Bronchial epithelial cell (primary cell): Measurements from ENCODE around the gene CEBPZOS. TPM values are rescaled to one million over a fixed set of nuclear protein-coding genes. Genes with fewer than 3 reads are reported as not detected.
A peak's percentile ranks its signal among the peaks of the same experiment; 100 is the strongest.
"Not testable (repeated sequence)": the region's sequence is repeated elsewhere in the genome, so short reads cannot be mapped to it uniquely, and the experiment has no call there.

Experiments
- DNase-seq: peaks from one replicate; pipeline ENCODE4 v3.0.0-alpha.2; 2010; ENCODE audit warnings: low read depth
- FAIRE-seq: peaks from 2 replicates; lab custom pipeline; 2011; peaks lifted over from hg19 to GRCh38; lab: Jason Lieb, UNC
- H3K27me3 ChIP-seq: 2 replicates; pipeline ENCODE4 v1.5.1; 2011; ENCODE audit warnings: low read length; ENCODE audit not compliant: control insufficient read depth, insufficient read depth
- H3K36me3 ChIP-seq: 2 replicates; pipeline ENCODE4 v1.5.1; 2011; ENCODE audit warnings: low read length; ENCODE audit not compliant: control insufficient read depth, insufficient read depth
- H3K4me3 ChIP-seq: 2 replicates; pipeline ENCODE4 v1.5.1; 2011; ENCODE audit warnings: mild to moderate bottlenecking, low read depth, low read length, control low read depth
- total RNA-seq: library from RNA; depleted of rRNA; stranded (reverse); fragments of >200 nt; gene quantifications from 2 replicates; pipeline ENCODE4 v1.2.1, GENCODE V29; 2014
- TF ChIP-seq, protein P1 (sequence below): IDR thresholded peaks from 2 replicates; pipeline ENCODE4 v1.5.1; 2011; ENCODE audit warnings: mild to moderate bottlenecking, moderate library complexity, low read length, control low read depth, inconsistent platforms; ENCODE audit not compliant: insufficient read depth, severe bottlenecking

CEBPZOS gene
- total RNA-seq, 1 donor from 2014 or later, result 7.6 TPM

DNA sequence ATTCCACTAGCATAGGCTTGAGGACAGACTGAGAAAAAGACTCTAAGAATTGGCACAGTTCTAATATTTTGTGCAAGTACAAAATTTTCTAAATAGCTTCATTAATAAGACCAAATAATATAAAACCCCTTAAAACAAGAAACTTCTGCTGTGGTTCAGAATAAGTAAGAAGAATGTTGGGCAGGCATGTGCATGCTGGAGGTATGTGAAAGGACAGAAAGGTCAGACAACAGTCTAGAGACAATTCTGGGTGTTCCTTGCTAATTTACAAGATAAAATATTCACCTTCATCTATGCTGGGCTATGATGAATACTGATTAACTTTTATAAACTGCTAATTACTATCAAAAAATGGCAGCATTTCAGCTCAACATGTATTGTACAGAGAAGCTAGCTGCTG, 14.9 kb downstream of the CEBPZOS start:
- DNase-seq, result no peak
- H3K4me3 ChIP-seq, result no peak overlapping the region
- TF ChIP-seq, protein P1, sequence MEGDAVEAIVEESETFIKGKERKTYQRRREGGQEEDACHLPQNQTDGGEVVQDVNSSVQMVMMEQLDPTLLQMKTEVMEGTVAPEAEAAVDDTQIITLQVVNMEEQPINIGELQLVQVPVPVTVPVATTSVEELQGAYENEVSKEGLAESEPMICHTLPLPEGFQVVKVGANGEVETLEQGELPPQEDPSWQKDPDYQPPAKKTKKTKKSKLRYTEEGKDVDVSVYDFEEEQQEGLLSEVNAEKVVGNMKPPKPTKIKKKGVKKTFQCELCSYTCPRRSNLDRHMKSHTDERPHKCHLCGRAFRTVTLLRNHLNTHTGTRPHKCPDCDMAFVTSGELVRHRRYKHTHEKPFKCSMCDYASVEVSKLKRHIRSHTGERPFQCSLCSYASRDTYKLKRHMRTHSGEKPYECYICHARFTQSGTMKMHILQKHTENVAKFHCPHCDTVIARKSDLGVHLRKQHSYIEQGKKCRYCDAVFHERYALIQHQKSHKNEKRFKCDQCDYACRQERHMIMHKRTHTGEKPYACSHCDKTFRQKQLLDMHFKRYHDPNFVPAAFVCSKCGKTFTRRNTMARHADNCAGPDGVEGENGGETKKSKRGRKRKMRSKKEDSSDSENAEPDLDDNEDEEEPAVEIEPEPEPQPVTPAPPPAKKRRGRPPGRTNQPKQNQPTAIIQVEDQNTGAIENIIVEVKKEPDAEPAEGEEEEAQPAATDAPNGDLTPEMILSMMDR, result no peak
- peaks cover 4% of the 10 kb centered on the region for H3K36me3 ChIP-seq
- no peak for FAIRE-seq
- H3K27me3 ChIP-seq, result no peaks in the 10 kb centered on the region

DNA sequence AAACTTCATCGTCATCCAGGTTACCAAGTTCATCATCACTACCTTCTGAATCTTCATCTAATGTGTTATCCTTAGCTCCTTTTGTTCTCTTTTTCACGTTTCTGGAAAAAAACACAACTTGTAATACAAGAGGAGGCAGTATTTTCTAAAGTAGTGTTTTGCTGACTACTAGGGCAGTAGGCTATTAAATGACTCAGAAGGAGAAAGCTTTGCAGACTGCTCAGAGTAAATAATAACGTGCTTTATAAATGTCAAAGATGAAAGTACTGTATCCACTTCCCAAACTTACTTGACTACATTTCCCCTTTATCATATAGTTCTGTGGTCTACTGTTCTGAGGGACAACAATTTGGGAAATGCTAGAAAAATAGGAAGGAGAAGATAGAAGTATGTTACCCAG, 15.6 kb downstream of the CEBPZOS start:
- FAIRE-seq (no peak), DNase-seq (no peak)
- H3K27me3 ChIP-seq, result no peaks in the 10 kb centered on the region
- H3K4me3 ChIP-seq, result no peak overlapping the region
- peaks cover 3% of the 10 kb centered on the region for H3K36me3 ChIP-seq
- TF ChIP-seq, protein P1, result no peak

DNA sequence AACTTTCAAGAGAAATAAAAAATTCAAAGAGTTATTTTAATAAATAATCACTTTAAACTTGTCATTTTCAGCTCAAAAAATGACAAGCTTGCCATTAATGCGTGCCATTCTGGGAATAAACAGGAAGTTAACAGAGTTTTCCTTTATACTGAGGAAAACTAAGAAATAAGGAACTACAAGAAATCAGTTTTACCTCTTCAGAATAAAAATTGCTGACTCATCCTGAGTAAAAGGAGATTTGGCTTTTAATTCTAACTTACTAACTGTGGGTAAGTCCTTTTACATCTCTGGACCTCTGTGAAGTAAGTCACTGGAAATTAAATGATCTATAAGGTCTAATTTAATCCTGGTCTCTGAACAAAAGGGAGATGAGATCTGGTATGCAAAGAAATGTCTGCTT, 19.0 kb downstream of the CEBPZOS start:
- Histone ChIP-seq H3K4me3 (no peak overlapping the region), H3K27me3 (no peaks in the 10 kb centered on the region), H3K36me3 (peaks cover 3% of the 10 kb centered on the region)
- no peak for DNase-seq
- TF ChIP-seq, protein P1, result no peak
- no peak for FAIRE-seq

DNA sequence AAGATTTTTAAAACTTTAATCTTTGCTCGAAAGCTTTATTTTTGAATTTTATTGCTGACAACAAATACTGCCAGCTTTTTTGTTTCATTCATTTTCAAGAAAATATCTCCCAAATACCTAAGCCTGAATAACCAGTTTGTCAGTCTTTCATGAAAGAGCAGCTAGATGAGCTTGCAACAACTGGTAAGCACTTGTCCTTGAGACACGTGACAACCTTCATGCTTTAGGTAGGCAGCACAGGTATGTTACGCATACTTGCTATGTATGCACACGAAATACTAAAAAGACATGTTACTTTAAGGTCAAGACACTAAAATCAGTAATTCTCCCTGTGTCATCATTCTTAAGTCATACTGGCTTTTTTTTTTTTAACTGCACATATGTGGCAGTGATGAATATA, 22.8 kb downstream of the CEBPZOS start:
- FAIRE-seq (peak; percentile 50), DNase-seq (peak; percentile 91)
- Histone ChIP-seq H3K27me3 (no peaks in the 10 kb centered on the region), H3K36me3 (peaks cover 1% of the 10 kb centered on the region), H3K4me3 (no peak overlapping the region)
- TF ChIP-seq, protein P1, result no peak

DNA sequence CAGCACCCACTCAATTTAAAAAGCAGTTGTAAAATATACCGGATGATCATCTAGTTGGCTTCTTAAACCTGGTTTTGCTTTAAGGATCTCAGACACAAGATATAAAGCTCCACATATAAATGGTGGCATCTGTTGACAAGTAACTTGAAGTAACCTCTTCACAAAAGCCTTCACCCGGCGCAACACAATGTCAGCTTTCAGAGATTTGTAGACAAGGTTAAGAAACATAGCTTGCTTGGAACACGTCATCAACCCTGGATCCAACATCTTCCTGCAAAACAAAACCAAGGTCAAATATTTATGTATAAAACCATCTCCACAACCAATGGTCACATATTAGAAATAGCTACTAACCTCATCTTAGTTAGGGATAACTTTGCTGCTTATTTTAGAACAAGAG, 26.8 kb downstream of the CEBPZOS start:
- Histone ChIP-seq H3K27me3 (no peaks in the 10 kb centered on the region), H3K4me3 (no peak overlapping the region), H3K36me3 (peaks cover 3% of the 10 kb centered on the region)
- TF ChIP-seq, protein P1, result no peak
- DNase-seq (no peak), FAIRE-seq (no peak)

DNA sequence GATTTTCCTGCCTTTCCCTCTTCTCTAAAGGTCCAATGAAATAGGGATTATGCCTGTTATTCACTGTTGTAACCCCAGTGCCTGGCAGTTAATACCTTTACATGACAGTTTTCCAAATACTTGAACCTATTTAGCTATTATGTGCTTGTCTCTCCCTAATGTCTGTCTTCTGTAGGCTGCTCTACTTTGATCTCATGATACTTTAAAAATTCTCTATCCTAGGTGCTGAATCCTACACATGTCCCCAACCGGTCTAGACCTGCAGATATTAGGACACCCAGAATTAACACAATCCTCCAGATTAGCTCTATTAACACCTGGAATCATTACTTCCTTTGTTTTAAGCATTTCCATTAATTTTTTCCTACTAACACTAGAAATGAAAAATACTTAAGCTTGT, 27.8 kb downstream of the CEBPZOS start:
- H3K36me3 ChIP-seq, result peaks cover 7% of the 10 kb centered on the region
- H3K27me3 ChIP-seq, result no peaks in the 10 kb centered on the region
- FAIRE-seq, result no peak
- H3K4me3 ChIP-seq, result no peak overlapping the region
- TF ChIP-seq, protein P1, result no peak
- DNase-seq, result no peak

DNA sequence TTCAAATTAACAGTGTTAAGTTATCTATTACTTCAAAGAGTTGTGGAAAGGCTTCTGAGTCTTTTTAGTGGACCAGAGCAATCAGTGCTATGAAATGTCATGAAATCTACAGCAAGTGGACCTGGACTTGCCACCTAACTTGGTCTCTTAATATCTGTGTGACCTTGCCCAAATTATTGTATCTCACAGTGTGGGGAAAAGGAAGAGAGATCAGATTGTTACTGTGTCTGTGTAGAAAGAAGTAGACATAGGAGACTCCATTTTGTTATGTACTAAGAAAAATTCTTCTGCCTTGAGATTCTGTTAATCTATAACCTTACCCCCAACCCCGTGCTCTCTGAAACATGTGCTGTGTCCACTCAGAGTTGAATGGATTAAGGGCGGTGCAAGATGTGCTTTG, 28.8 kb downstream of the CEBPZOS start:
- FAIRE-seq, DNase-seq, H3K4me3 ChIP-seq, H3K27me3 ChIP-seq, H3K36me3 ChIP-seq: not testable (repeated sequence)
